K562 (cell line): ENCODE data around the gene UNC5B. TPM values are rescaled to one million over a fixed set of nuclear protein-coding genes. Genes with fewer than 3 reads are reported as not detected.
A peak's percentile ranks its signal among the peaks of the same experiment; 100 is the strongest.

Experiments
- BDP1 ChIP-seq: IDR thresholded peaks from 3 replicates; pipeline ENCODE4 v1.6.1; 2011; ENCODE audit not compliant: insufficient read length, insufficient read depth
- CTBP1 ChIP-seq: fragments of 450-650 bp; IDR thresholded peaks from 2 replicates; pipeline ENCODE4 v1.6.1; 2016; ENCODE audit warnings: borderline replicate concordance
- CXXC5 ChIP-seq: fragments of 250-450 bp; sonication (Bioruptor Pico); IDR thresholded peaks from 2 replicates; pipeline ENCODE4 v1.8.0; 2022; ENCODE audit warnings: inconsistent platforms, mild to moderate bottlenecking, moderate library complexity
- DLX4 ChIP-seq: fragments of 250-450 bp; sonication (Bioruptor Pico); IDR thresholded peaks from 2 replicates; pipeline ENCODE4 v1.6.1; 2021; ENCODE audit warnings: mild to moderate bottlenecking
- E2F4 ChIP-seq: sonication (generic); formaldehyde crosslinking; IDR thresholded peaks from 2 replicates; pipeline ENCODE4 v1.8.0; 2022; ENCODE audit warnings: mild to moderate bottlenecking, low read depth, missing genetic modification reagents
- GTF2B ChIP-seq: IDR thresholded peaks from 2 replicates; pipeline ENCODE4 v1.6.1; 2011; ENCODE audit not compliant: insufficient read length; ENCODE audit errors: extremely low read depth
- HDAC6 ChIP-seq: IDR thresholded peaks from 2 replicates; pipeline ENCODE4 v1.6.1; 2012; ENCODE audit warnings: low read depth, mild to moderate bottlenecking, control low read depth, inconsistent platforms, low read length, moderate library complexity
- NCOA4 ChIP-seq: fragments of 450-650 bp; IDR thresholded peaks from 2 replicates; pipeline ENCODE4 v1.6.1; 2018; ENCODE audit warnings: mild to moderate bottlenecking; ENCODE audit not compliant: partially characterized antibody
- NKRF ChIP-seq: fragments of 450-650 bp; IDR thresholded peaks from 2 replicates; pipeline ENCODE4 v1.6.1; 2016; ENCODE audit warnings: borderline replicate concordance
- PTTG1 ChIP-seq: fragments of 450-650 bp; IDR thresholded peaks from 2 replicates; pipeline ENCODE4 v1.6.1; 2016; ENCODE audit warnings: low read depth, mild to moderate bottlenecking, missing genetic modification characterization, missing compliant biosample characterization
- SRSF1 ChIP-seq: fragments of 200-400 bp; formaldehyde crosslinking; IDR thresholded peaks from 2 replicates; pipeline ENCODE4 v1.6.1; 2017; ENCODE audit warnings: mild to moderate bottlenecking, low read depth, low read length, moderate library complexity
- TAL1 ChIP-seq: fragments of 450-650 bp; IDR thresholded peaks from 2 replicates; pipeline ENCODE4 v1.6.1; 2016; ENCODE audit warnings: mild to moderate bottlenecking
- TCF7L2 ChIP-seq: fragments of 150-350 bp; IDR thresholded peaks from 2 replicates; pipeline ENCODE4 v1.6.1; 2016; ENCODE audit warnings: low read depth, mild to moderate bottlenecking, low read length, moderate library complexity
- TSHZ1 ChIP-seq: fragments of 250-450 bp; sonication (Bioruptor Pico); IDR thresholded peaks from 2 replicates; pipeline ENCODE4 v1.4.0; 2020; ENCODE audit warnings: mild to moderate bottlenecking, moderate library complexity
- ZBTB17 ChIP-seq: fragments of 450-650 bp; formaldehyde crosslinking; IDR thresholded peaks from 2 replicates; pipeline ENCODE4 v1.4.0; 2020; ENCODE audit warnings: mild to moderate bottlenecking
- ZBTB8A ChIP-seq: fragments of 450-650 bp; IDR thresholded peaks from 2 replicates; pipeline ENCODE4 v1.6.1; 2018; ENCODE audit warnings: mild to moderate bottlenecking, moderate library complexity; ENCODE audit not compliant: partially characterized antibody
- ZNF124 ChIP-seq: sonication (generic); formaldehyde crosslinking; IDR thresholded peaks from 2 replicates; pipeline ENCODE4 v1.8.1; 2022; ENCODE audit warnings: missing genetic modification reagents
- ZNF140 ChIP-seq: fragments of 250-450 bp; sonication (Bioruptor Pico); IDR thresholded peaks from 2 replicates; pipeline ENCODE4 v1.8.0; 2021; ENCODE audit warnings: moderate library complexity, mild to moderate bottlenecking, inconsistent platforms
- ZNF184 ChIP-seq: sonication (generic); formaldehyde crosslinking; IDR thresholded peaks from 2 replicates; pipeline ENCODE4 v1.5.0; 2020; ENCODE audit warnings: missing genetic modification reagents
- ZNF445 ChIP-seq: fragments of 250-450 bp; sonication (Bioruptor Pico); IDR thresholded peaks from 2 replicates; pipeline ENCODE4 v1.4.0; 2020; ENCODE audit warnings: low read depth, mild to moderate bottlenecking, moderate library complexity
- ZNF79 ChIP-seq: fragments of 250-450 bp; sonication (Bioruptor Pico); IDR thresholded peaks from 2 replicates; pipeline ENCODE4 v1.4.0; 2020; ENCODE audit warnings: low read depth, mild to moderate bottlenecking, moderate library complexity
- polyA plus RNA-seq, 8 experiments: library from polyadenylated mRNA; depleted of rRNA in 4 of 8; stranded (reverse) in 5 of 8; unstranded in 3 of 8; fragments of >200 nt; fragmentation: Nextera tagmentation in 2 of 8; fragmentation: Illumina TruSeq in 1 of 8; extraction: Ambion mirVana in 2 of 8; extraction: Trizol in 1 of 8; gene quantifications; 2 replicates each; pipeline versions ENCODE4 v1.2.1 to v1.2.3, GENCODE V29; 2011 to 2014; ENCODE audit warnings: inconsistent platforms in 1 of 8, missing spikeins in 1 of 8
- total RNA-seq, 7 experiments: library from RNA; depleted of rRNA in 6 of 7; stranded (reverse); fragments of >200 nt in 6 of 7; fragmentation: Illumina TruSeq in 2 of 7; extraction: Trizol in 2 of 7; gene quantifications; 2 replicates each; pipeline versions ENCODE4 v1.2.1 to v1.2.3, GENCODE V29; 2011 to 2021; ENCODE audit warnings: low replicate concordance in 1 of 7

Gene UNC5B
- total and polyA plus RNA-seq, 9 of the 15 experiments (the other 6 are each of a cell fraction or from before 2014, with no cell fraction given): 0.10 to 8.4 (median 2.1) TPM

GRCh38 chr10:71266147-71266917 is 54.0 kb downstream of the UNC5B start (continued):
- no peak for TF ChIP-seq NCOA4
- peak; percentile 98 for TF ChIP-seq CXXC5 (CRISPR knock-in tag)
- no peak for TF ChIP-seq SRSF1
- TF ChIP-seq BDP1: no peak
- TF ChIP-seq TCF7L2: no peak
- TF ChIP-seq ZNF79 (CRISPR knock-in tag): no peak; the same call in none of the 2 replicates
- TF ChIP-seq ZNF124 (CRISPR knock-in tag): no peak
- no peak for TF ChIP-seq ZNF140 (CRISPR knock-in tag)
- TF ChIP-seq CTBP1: peak; percentile 98
- no peak; the same call in 1 of the 2 replicates for TF ChIP-seq TAL1
- no peak for TF ChIP-seq GTF2B
- TF ChIP-seq TSHZ1: peak; percentile 75; the same call in 1 of the 2 replicates
- TF ChIP-seq HDAC6: no peak
- no peak for TF ChIP-seq NKRF
- TF ChIP-seq PTTG1 (tag): no peak
- no peak for TF ChIP-seq ZNF445 (CRISPR knock-in tag)
- peak; percentile 75; the same call in 1 of the 2 replicates for TF ChIP-seq ZBTB17
- no peak for TF ChIP-seq ZNF184
- no peak for TF ChIP-seq ZBTB8A
- no peak for TF ChIP-seq DLX4 (CRISPR knock-in tag)
- TF ChIP-seq E2F4: no peak
